CD4-positive, alpha-beta T cell treated with Interferon gamma for 1 hour (primary cell): ENCODE measurements around the gene OR4E1.
"Not testable (repeated sequence)": the region's sequence is repeated elsewhere in the genome, so short reads cannot be mapped to it uniquely, and the experiment has no call there.

Source experiments
- DNase-seq: peaks from one replicate; pipeline ENCODE4 v3.0.0-alpha.2; 2020

The OR4E1 gene

GRCh38 chr14:21673718-21674117 is at the start of gene OR4E1:
OR4E1 (minus strand) TSS chr14:21673818; CDS start chr14:21670935, 2,883 bp downstream.
- DNase-seq = no peak

DNA sequence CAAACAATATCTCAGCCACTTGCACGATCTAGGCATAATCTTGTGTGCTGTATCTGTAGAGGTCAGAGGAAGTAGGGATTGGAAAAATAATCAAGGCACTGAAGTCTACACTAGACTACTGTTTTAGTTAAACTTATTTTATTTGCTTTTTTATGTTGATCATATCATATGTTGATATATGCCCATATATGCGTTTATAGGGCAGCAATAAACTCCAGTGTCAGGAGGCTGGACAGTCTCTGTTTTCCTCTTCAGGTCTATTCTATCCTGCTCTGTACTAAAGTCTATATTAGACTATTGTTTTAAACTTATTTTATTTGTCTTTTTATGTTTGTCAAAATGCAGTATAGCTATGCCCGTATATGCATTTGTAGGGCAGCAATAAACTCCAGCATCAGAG is 47.9 kb upstream of the OR4E1 start:
- no peak for DNase-seq

DNA sequence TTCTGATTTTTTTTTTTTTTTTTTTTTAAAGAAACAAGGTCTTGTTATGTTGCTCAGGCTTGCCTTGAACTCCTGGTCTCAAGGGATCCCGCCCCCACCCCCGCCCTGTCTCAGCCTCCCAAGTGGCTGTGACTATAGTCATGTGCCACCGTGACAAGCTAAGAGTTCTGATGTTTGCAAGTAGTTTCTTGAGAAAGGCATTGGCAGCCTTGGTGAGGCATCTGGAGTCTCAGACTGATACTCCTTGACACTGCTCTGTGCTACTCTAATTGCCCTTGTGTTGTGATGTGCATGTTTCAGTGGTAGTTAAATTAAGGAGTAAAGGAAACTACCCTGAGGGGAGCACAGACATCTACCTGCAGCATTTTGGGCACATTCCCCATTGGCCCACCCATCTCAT is 46.2 kb upstream of the OR4E1 start:
- DNase-seq = no peak

GRCh38 chr14:21714318-21714929 is 40.8 kb upstream of the OR4E1 start:
- no peak for DNase-seq

DNA sequence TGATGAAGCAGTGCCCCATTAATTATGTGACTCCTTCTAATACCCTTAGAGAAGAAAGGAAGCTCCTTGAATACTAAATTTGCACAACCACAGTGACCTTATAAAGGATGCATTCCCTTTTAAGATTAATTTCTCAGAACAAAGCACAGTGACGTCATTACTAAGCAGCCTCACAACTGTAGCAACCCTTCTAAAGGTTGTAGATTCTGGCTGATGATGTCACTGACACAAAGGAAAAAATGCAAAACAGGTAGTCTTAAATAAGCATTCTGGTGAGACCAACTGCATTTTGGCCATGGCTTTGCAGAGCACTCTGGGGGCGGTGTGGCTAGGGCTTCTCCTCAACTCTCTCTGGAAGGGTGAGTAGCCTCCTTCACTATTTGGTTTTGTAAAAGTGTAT is 38.4 kb upstream of the OR4E1 start:
- no peak for DNase-seq

DNA sequence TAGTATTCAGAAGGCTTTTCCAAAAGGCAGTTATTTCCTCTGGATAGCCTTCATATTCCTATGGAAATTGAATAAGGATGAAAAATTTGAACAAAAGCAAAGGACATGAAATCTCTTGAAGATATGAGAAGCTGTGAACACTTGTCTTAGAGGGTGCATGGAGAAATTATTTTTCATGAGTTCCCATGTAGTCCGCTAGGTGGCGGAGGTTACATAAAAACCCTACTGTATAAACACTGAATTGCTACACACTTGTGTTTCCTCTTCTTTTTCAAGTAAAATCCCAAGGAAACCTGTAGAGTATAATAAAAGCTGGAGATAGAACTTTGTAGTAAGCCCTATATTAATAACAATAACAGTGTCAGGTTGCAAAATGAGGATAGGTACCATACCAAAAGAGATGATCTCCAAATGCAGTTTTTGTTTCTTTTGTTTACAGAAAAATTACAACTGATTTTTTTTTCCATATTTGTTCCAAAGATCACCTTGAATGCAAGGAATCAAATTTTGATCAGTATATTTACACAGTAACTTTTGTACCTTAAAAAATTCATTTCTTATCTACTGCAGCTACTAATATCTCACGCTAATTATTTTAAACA is 37.8 kb upstream of the OR4E1 start:
- no peak for DNase-seq

GRCh38 chr14:21704338-21704737 is 30.7 kb upstream of the OR4E1 start:
- no peak for DNase-seq

- DNase-seq = no peak
Measured at GRCh38 chr14:21703357-21704326, 30.0 kb upstream of the OR4E1 start.

GRCh38 chr14:21702316-21702715 is 28.7 kb upstream of the OR4E1 start:
- no peak for DNase-seq

DNA sequence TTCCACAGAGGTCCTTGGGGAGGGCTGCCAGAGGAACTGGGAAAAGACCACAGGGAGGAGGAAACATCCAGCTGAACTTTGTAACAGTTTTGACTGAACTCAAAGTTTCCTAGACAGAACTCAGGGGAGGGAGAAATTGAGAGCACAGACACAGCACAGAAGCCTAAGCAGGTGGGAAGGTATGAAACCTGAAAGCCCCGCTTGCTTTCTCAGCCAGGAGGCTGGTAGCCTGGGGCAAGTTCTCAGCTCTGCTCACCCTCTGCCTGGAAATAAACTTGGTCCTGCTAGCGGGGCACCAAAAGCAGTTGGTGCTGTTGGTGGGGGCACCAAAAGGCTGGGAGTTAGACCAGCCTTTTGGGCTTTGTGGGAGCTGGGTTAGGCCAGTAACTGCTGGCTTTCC is 25.9 kb upstream of the OR4E1 start:
- DNase-seq = no peak

- not testable (repeated sequence) for DNase-seq
Measured at GRCh38 chr14:21698538-21698937, 24.9 kb upstream of the OR4E1 start.

- DNase-seq = not testable (repeated sequence)
Measured at GRCh38 chr14:21697662-21698061, 24.0 kb upstream of the OR4E1 start.

GRCh38 chr14:21694425-21694824 is 20.8 kb upstream of the OR4E1 start:
- DNase-seq = no peak

DNA sequence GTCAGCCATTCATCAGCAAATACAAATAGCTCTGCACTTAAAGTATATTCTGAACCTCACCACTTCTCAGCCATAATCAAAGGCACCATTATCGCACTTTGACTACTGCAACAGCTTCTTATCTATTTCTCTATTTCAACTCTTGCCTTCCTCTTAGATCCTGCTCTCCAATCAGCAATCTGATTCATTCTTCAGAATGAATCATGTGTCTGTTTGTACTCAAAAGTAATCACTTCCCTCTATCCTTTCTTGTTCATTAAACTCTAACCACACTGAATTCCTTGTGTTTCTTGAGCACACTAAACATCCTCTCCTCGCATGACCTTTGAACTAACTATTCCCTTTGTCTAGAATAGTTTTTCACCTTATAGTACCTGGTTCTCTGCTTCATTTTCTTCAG is 12.8 kb upstream of the OR4E1 start:
- DNase-seq = no peak

GRCh38 chr14:21680072-21680471 is 6.5 kb upstream of the OR4E1 start:
- DNase-seq = no peak

DNA sequence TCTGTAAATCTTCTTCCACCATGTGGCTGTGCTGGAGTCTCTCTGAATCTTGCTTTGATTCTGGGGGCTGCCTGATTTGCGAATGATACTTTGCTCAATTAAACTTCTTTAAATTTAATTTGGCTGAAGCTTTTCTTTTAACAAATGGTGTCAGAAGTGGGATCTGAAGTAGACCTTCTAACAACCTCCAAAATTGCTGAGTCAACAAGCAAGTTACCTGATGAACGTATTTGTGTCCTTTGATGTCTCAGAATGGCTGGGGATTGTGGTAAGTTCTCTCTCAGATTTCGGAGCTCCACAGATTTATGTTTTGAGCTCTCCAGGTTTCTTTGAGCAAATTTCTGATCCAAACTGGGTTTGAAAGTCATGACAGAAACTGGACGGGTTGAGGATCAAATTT is 1.9 kb upstream of the OR4E1 start:
- DNase-seq = no peak

DNA sequence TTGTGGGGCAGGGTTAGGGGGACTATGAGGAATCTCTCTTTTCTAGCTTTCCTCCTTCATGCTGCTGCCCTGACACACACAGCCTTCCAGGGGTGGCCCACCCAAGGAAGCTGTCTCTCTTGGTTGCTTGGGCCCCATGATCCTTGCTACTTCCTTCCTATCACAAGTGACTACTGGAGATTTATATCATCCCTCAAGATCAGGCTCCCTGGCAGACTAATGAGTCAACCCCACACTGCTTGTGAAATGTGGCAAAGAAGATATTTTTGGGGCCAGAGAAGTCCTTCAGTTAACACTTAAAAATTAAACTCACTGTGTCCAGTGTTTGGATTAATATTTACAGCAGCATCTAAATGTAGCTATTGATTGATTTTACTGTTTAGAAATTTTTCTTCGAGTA is 1.5 kb downstream of the OR4E1 start:
- DNase-seq = no peak

DNA sequence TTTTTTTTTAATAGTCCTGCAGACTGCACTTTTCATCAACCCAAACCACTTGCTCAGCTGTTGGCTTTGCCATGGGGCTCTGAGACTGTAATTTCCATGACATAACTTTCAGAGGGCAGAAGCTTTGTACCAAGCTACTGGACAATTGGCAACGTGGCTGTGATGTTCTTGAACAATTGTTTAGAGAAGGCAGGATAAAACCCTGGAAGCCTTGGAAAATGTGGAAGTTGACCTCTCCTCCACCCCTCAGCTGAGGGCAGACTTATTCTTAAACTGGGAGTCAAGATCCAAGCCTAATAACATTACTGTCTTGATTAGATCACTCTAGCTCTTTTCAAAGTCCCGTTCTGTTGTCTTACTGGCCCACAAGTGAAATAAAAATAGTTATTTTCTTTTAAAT is 2.2 kb downstream of the OR4E1 start:
- DNase-seq = no peak

DNA sequence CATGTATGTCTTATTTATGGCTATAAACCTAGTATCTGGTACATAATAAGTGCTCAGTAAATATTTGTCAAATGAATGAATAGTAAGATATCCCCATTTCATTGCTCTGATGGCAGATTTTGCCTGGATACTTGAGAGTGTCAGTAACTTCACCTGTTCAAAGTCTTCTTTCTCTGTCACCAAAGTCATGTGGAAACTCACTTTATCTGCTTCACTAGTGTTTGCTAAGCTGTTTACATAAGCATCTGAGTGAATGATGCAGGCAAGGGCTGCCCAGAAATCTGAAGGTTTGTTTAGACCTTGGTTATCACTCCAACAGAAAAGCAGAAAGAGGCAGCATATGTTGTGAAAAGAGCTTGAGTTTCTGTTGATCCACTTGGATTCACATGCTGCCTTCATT is 4.3 kb downstream of the OR4E1 start:
- DNase-seq = no peak

- no peak for DNase-seq
Measured at GRCh38 chr14:21668377-21668776, 5.2 kb downstream of the OR4E1 start.

- no peak for DNase-seq
Measured at GRCh38 chr14:21656980-21657379, 16.6 kb downstream of the OR4E1 start.

- no peak for DNase-seq
Measured at GRCh38 chr14:21654215-21654614, 19.4 kb downstream of the OR4E1 start.

DNA sequence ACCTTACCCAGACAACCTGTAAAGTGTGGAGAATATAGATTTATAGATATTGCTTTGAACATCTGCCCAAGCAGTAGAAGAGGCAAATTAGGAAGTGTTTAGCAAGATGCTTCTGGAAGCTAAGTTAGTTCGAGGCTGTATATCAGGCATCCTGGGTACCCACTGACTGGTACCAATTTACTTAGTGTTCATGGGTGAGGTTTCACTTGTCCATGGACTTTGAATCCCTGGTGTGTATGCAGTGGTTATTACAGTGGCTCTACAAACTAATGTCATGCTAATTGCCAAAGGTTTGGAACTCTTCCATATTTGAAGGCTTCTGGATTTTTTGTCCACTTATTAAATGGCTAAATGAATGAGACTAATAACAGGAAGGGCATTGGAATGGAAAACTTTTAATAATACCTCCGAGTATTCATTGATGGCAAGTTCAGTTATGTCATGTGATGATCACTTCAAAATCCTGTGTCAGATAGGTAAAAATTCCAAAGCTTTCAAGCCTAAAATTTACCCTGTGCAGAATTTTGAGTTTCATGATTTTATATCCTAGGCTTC is 20.2 kb downstream of the OR4E1 start, which contains the start of gene OR4E2:
Gene OR4E2 (plus strand): TSS at position 505 of the 555 bp plus-strand sequence. CDS start 11,248 bp downstream, outside the sequence.
- DNase-seq = no peak
